GM12874 (cell line): ENCODE results near the gene MYH7B.

ENCODE experiments used
- TF ChIP-seq, protein P1 (sequence below): IDR thresholded peaks from 2 replicates; pipeline ENCODE4 v1.5.1; 2011; ENCODE audit warnings: low read depth, mild to moderate bottlenecking, control low read depth, low read length, moderate library complexity; ENCODE audit not compliant: insufficient read depth

Gene MYH7B

GRCh38 chr20:34999782-35000181 is 44.1 kb downstream of the MYH7B start:
- TF ChIP-seq, protein P1, sequence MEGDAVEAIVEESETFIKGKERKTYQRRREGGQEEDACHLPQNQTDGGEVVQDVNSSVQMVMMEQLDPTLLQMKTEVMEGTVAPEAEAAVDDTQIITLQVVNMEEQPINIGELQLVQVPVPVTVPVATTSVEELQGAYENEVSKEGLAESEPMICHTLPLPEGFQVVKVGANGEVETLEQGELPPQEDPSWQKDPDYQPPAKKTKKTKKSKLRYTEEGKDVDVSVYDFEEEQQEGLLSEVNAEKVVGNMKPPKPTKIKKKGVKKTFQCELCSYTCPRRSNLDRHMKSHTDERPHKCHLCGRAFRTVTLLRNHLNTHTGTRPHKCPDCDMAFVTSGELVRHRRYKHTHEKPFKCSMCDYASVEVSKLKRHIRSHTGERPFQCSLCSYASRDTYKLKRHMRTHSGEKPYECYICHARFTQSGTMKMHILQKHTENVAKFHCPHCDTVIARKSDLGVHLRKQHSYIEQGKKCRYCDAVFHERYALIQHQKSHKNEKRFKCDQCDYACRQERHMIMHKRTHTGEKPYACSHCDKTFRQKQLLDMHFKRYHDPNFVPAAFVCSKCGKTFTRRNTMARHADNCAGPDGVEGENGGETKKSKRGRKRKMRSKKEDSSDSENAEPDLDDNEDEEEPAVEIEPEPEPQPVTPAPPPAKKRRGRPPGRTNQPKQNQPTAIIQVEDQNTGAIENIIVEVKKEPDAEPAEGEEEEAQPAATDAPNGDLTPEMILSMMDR = no peak

DNA sequence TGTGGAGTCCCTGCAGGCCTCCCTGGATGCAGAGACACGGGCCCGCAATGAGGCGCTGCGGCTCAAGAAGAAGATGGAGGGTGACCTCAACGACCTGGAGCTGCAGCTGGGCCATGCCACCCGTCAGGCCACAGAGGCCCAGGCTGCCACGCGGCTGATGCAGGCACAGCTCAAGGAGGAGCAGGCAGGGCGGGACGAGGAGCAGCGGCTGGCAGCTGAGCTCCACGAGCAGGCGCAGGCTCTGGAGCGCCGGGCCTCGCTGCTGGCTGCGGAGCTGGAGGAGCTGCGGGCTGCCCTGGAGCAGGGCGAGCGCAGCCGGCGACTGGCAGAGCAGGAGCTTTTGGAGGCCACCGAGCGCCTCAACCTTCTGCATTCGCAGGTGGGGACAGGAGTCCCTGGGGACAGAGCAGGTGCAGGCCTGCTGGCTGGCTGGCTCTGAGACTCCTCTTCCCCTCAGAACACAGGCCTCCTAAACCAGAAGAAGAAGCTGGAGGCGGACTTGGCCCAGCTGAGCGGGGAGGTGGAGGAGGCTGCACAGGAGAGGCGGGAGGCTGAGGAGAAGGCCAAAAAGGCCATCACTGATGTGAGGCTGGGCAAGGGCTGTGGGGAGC is 44.7 kb downstream of the MYH7B start:
- TF ChIP-seq, protein P1 = no peak

GRCh38 chr20:35000922-35001595 is 45.4 kb downstream of the MYH7B start:
- TF ChIP-seq, protein P1 = no peak

DNA sequence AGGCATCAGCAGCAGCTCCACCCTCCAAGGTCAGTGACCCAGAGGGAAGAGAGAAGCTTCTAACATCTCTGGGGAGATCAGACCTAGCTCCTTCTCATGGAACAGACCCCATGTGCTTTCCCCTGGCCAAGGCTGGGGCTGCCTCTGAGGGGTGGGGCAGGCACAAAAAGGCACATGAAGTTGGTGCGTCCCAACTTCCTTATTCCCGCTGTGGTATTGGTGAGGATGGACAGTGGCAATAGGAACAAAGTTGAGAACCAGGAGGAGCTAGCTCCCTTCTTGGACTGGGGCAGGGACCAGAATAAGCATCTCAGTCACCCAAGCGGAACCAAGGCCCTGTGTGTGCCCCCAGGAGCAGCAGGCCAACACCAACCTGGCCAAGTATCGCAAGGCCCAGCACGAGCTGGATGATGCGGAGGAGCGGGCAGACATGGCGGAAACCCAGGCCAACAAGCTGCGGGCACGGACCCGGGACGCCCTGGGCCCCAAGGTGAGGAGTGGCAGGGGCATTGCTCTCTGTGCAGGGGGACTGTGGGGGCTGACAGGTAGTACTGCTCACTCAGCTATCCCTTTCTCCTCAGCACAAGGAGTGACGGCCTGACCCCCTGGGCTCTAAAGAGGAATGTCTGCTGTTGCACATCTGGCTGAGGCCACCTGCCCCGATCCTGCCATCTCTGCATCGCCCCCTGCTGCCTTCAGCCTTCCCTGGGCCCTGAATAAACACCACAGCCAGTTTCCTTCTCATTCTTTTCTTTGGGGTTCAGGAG is 46.1 kb downstream of the MYH7B start:
- TF ChIP-seq, protein P1 = 0 out of 2 replicates have a peak, but pooled peaks have one; percentile 25

- TF ChIP-seq, protein P1 = no peak
Measured at GRCh38 chr20:35002426-35003210, 47.0 kb downstream of the MYH7B start.

GRCh38 chr20:35003211-35004031 is 47.8 kb downstream of the MYH7B start:
- TF ChIP-seq, protein P1 = no peak
